Muscle of arm (tissue), 12 donors: ENCODE results near the gene NKAPL. TPM values are rescaled to one million over a fixed set of nuclear protein-coding genes. Genes with fewer than 3 reads are reported as not detected.
"Not testable (repeated sequence)": the region's sequence is repeated elsewhere in the genome, so short reads cannot be mapped to it uniquely, and the experiment has no call there.

Experiments used
- DNase-seq: peaks from one replicate; pipeline ENCODE4 v3.0.0-alpha.2; 2013
- polyA plus RNA-seq, 12 donors: library from polyadenylated mRNA; unstranded; fragments of 120-200 nt; gene quantifications; one replicate each; pipeline ENCODE4 v1.2.1, GENCODE V29; 2013; ENCODE audit not compliant: insufficient read length in 12 of 12

The NKAPL gene
- polyA plus RNA-seq, 12 donors: 0.87 to 1.6 (median 1.5) TPM; not detected in 2

GRCh38 chr6:28291573-28291972 is 32.5 kb downstream of the NKAPL start:
- DNase-seq: no peak

- no peak for DNase-seq
Observed at GRCh38 chr6:28295326-28295725, 36.2 kb downstream of the NKAPL start.

GRCh38 chr6:28296520-28297060 is 37.5 kb downstream of the NKAPL start:
- DNase-seq: no peak

DNA sequence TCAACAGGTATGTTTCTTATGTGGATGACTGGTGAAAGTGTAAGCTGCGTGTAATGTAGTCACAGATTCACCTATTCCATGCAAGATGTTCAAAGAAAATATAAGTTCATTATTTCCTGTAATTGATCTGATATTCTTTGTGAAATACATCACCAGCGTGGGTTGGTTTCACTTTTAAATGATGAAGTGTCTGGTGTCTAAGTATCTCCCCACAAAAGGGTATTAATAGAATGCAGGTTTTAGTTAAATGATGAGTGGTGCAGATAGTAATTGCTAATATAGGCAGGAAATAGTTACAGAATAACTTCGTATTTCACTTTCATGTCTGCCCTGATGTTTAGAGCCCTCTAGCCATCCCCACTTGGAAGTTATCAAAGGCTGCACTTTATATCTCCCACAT is 44.5 kb downstream of the NKAPL start:
- DNase-seq: no peak

DNA sequence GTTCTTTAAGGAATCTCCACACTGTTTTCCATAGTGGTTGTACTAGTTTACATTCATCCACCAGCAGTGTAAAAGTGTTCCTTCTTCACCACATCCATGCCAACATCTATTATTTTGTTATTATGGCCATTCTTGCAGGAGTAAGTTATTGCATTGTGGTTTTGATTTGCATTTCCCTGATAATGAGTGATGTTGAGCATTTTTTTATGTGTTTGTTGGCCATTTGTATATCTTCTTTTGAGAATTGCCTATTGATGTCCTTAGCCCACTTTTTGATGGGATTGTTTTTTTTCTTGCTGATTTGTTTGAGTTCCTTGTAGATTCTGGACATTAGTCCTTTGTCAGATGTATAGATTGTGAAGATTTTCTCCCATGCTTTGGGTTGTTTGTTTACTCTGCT is 47.3 kb downstream of the NKAPL start:
- not testable (repeated sequence) for DNase-seq

Other genes with a start within 250 kb of the NKAPL start
- 1 to 10 TPM in 1 of 12 donors, under 1 TPM in 9, not detected in 2; 0.42 to 1.6 (median 0.66) TPM for gene ZNF165, start 178.7 kb upstream of the NKAPL start, polyA plus RNA-seq
- gene ZSCAN16, start 134.7 kb upstream of the NKAPL start, polyA plus RNA-seq: 1 to 10 TPM in 10 of 12 donors, not detected in 2; 3.0 to 6.3 (median 4.0) TPM
- 10 to 100 TPM in 11 of 12 donors, not detected in 1; 21.8 to 32.0 (median 24.9) TPM for gene ZKSCAN8, start 117.4 kb upstream of the NKAPL start, polyA plus RNA-seq
- gene ZSCAN9, start 34.0 kb upstream of the NKAPL start, polyA plus RNA-seq: 10 to 100 TPM in 11 of 12 donors, not detected in 1; 16.0 to 29.8 (median 22.6) TPM
- 1 to 10 TPM in 10 of 12 donors, not detected in 2; 5.2 to 7.5 (median 6.4) TPM for gene ZKSCAN4, start 7.0 kb upstream of the NKAPL start, polyA plus RNA-seq
- 10 to 100 TPM in 10 of 12 donors, 1 to 10 TPM in 1, not detected in 1; 7.5 to 27.5 (median 22.3) TPM for gene ZSCAN26, start 7.8 kb downstream of the NKAPL start, polyA plus RNA-seq
- 1 to 10 TPM in 10 of 12 donors, not detected in 2; 5.1 to 8.8 (median 6.9) TPM for gene PGBD1, start 22.3 kb downstream of the NKAPL start, polyA plus RNA-seq
- 10 to 100 TPM in 4 of 12 donors, 1 to 10 TPM in 7, not detected in 1; 6.1 to 13.4 (median 9.3) TPM for gene ZSCAN31, start 76.9 kb downstream of the NKAPL start, polyA plus RNA-seq
- 1 to 10 TPM in 11 of 12 donors, not detected in 1; 5.2 to 8.8 (median 7.5) TPM for gene ZKSCAN3, start 90.7 kb downstream of the NKAPL start, polyA plus RNA-seq
- 1 to 10 TPM in 11 of 12 donors, not detected in 1; 4.4 to 8.3 (median 6.4) TPM for gene ZSCAN12, start 140.4 kb downstream of the NKAPL start, polyA plus RNA-seq
- 10 to 100 TPM in 1 of 12 donors, 1 to 10 TPM in 10, not detected in 1; 4.6 to 13.4 (median 7.2) TPM for gene ZSCAN23, start 184.2 kb downstream of the NKAPL start, polyA plus RNA-seq